C4-2B (cell line): ENCODE measurements around the gene NTNG1.

Experiments used
- H3K27ac ChIP-seq: fragments of 450-650 bp; 2 replicates; pipeline ENCODE4 v1.5.1; 2017
- CTCF ChIP-seq: fragments of 450-650 bp; conservative IDR thresholded peaks from 2 replicates; pipeline ENCODE4 v1.5.1; 2017; ENCODE audit warnings: mild to moderate bottlenecking
- ZFX ChIP-seq: fragments of 450-650 bp; IDR thresholded peaks from 2 replicates; pipeline ENCODE4 v1.6.1; 2017

Gene NTNG1

GRCh38 chr1:107481756-107482384, 341.0 kb downstream of the NTNG1 start:
- H3K27ac ChIP-seq: no peak overlapping the region
- TF ChIP-seq ZFX (no peak), CTCF (no peak)

- TF ChIP-seq CTCF (no peak), ZFX (no peak)
- no peak overlapping the region for H3K27ac ChIP-seq
These were observed 343.1 kb downstream of the NTNG1 start for GRCh38 chr1:107483949-107484348.

DNA sequence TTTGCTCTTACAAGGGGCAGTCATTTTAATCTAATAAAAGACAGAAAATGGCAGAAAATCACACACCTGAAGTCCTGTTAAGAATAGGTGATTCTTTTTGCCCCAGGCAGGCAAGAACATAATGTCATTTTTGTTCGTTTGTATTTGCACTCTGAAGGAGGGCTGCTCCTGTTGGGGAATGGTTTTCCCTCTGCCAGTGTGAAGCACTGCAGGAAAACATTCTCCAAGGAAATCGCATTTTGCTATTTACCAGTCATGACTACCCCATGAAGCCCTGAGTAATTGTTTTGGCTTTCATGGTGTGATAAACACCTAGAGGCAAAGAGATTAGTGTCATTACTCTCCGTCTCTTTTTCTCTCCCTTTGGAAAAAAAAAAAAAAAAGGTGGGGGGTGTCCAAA, 345.5 kb downstream of the NTNG1 start:
- TF ChIP-seq ZFX: no peak
- no peak for TF ChIP-seq CTCF
- no peak overlapping the region for H3K27ac ChIP-seq

DNA sequence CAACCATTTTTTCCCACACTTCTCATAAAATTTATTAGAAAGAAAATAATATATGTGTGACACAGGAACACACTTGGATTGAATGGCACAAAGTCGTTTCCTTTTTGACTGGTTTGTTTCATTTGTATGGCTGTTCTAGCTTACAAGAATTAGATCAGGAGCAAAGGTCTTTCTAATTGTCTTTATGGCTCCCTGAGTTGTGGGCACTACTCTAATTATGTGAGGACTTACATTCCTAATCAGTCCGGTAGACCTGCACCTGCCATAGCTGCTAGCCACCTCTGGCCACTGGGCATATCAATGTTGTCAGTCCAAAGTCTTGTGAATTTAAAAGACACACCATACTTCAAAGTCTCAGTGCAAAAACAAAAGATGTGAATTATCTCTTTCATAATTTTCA, 346.7 kb downstream of the NTNG1 start:
- no peak for TF ChIP-seq CTCF
- no peak for TF ChIP-seq ZFX
- H3K27ac ChIP-seq: no peak overlapping the region

GRCh38 chr1:107491582-107491981, 350.7 kb downstream of the NTNG1 start:
- no peak for TF ChIP-seq CTCF
- TF ChIP-seq ZFX: no peak
- H3K27ac ChIP-seq: no peak overlapping the region

GRCh38 chr1:107493111-107493716, 352.4 kb downstream of the NTNG1 start:
- TF ChIP-seq CTCF: no peak
- no peak for TF ChIP-seq ZFX
- H3K27ac ChIP-seq: no peak overlapping the region

DNA sequence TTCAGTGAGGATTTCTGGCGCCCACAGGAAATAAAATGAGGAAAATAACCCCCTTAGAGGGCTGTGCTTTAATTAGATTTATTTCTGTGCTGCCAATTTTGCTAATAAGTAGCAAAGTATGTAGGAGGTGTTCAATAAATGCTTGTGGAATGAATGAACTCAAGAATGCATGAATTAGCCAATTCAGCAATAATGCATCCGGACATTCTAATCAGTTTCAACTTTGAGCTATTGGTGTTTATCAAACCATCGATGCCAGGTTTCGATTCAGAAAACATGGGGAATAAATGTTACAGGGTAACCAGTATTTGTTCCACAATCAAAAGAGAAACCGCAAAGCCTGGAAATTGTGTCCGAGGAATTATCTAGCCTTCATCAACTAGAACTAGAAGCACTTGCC, 353.2 kb downstream of the NTNG1 start:
- no peak overlapping the region for H3K27ac ChIP-seq
- TF ChIP-seq CTCF (no peak), ZFX (no peak)
